Stimulated activated CD4-positive, alpha-beta T cell treated with anti-CD3 and anti-CD28 coated beads, TNF-alpha, amount 100 ng/mL, for 48 hours (primary cell): ENCODE results near the gene DLL1.
A peak's percentile ranks its signal among the peaks of the same experiment; 100 is the strongest.

ENCODE experiments used
- DNase-seq, 3 donors: peaks; one replicate each; pipeline ENCODE4 v3.0.0-alpha.2; 2020; ENCODE audit warnings: low read depth in 3 of 3

The DLL1 gene

GRCh38 chr6:170283212-170284081, 7.4 kb downstream of the DLL1 start:
- DNase-seq, result no peak

GRCh38 chr6:170282512-170283158, 8.2 kb downstream of the DLL1 start:
- no peak for DNase-seq

GRCh38 chr6:170281331-170282292, 9.3 kb downstream of the DLL1 start:
- DNase-seq, result no peak

GRCh38 chr6:170280689-170281045, 10.2 kb downstream of the DLL1 start:
- no peak for DNase-seq

- DNase-seq, result peak in 1 of 3 donors; percentile 27
These were observed 10.7 kb downstream of the DLL1 start for GRCh38 chr6:170279977-170280688.

- no peak for DNase-seq
These were observed 11.5 kb downstream of the DLL1 start for GRCh38 chr6:170279426-170279825.

- no peak for DNase-seq
These were observed 12.2 kb downstream of the DLL1 start for GRCh38 chr6:170278743-170279094.

GRCh38 chr6:170277893-170278742, 12.8 kb downstream of the DLL1 start:
- no peak for DNase-seq

- no peak for DNase-seq
These were observed 14.4 kb downstream of the DLL1 start for GRCh38 chr6:170276369-170277057.

- no peak for DNase-seq
These were observed 15.9 kb downstream of the DLL1 start for GRCh38 chr6:170274713-170275560.

GRCh38 chr6:170273681-170274080, 17.2 kb downstream of the DLL1 start:
- no peak for DNase-seq

- DNase-seq, result no peak
These were observed 17.7 kb downstream of the DLL1 start for GRCh38 chr6:170273191-170273590.

GRCh38 chr6:170272341-170273065, 18.4 kb downstream of the DLL1 start:
- no peak for DNase-seq

GRCh38 chr6:170271771-170272314, 19.0 kb downstream of the DLL1 start:
- DNase-seq, result peak; percentile 50 to 62 (median 53)

- DNase-seq, result no peak
These were observed 19.8 kb downstream of the DLL1 start for GRCh38 chr6:170270984-170271593.

GRCh38 chr6:170269846-170270541, 20.9 kb downstream of the DLL1 start:
- DNase-seq, result no peak
